ENCODE data around the gene MIOX. TPM values are rescaled to one million over a fixed set of nuclear protein-coding genes. Genes with fewer than 3 reads are reported as not detected.

MIOX gene
- total and polyA plus RNA-seq, 2 of the 13 experiments (the other 11 are each of a cell fraction or from before 2014, with no cell fraction given) = 1.5 to 2.9 TPM

- in situ Hi-C loops (cut with HindIII; ENCODE audit: extremely low pct_ligation_motif_present, low pct_unique_long_range_greater_than_20kb) (no loop called here), intact Hi-C loops (cut with micrococcal nuclease; ENCODE audit: unreplicated experiment) (no loop called here)
- Histone ChIP-seq H2AFZ (ENCODE audit: low read length) (no peak overlapping the region), H3K4me1 (ENCODE audit: insufficient read depth, low read length) (peaks cover 35% of the 10 kb centered on the region), H3K36me3 (replicated peaks in 1 of 2; ENCODE audit: control insufficient read depth in 1 of 2, insufficient read depth in 2 of 2, low read length in 2 of 2) (no peaks in the 10 kb centered on the region), H3K27ac (ENCODE audit: extremely low read length, insufficient read depth, low read length) (no peak overlapping the region), H3K4me2 (ENCODE audit: low read depth, low read length) (no peak overlapping the region), H3K4me3 (replicated peaks in 1 of 3; ENCODE audit: insufficient read depth in 1 of 3, low read depth in 2 of 3, low read length in 3 of 3) (no peak overlapping the region), H3K9me3 (ENCODE audit: low read length) (no peaks in the 10 kb centered on the region), H4K20me1 (ENCODE audit: insufficient read depth, low read length) (no peaks in the 10 kb centered on the region), H3K9ac (ENCODE audit: insufficient read depth, low read depth, low read length) (no peak overlapping the region), H3K27me3 (ENCODE audit: control insufficient read depth in 1 of 2, insufficient read depth in 2 of 2, low read length in 2 of 2) (no peaks in the 10 kb centered on the region), H3K79me2 (ENCODE audit: insufficient read depth, low read length) (no peaks in the 10 kb centered on the region)
- TF ChIP-seq HNRNPL (IDR thresholded peaks at IDR 0.05; ENCODE audit: low read depth, low read length) (0 out of 2 replicates have a peak, but pooled peaks have one; percentile 41), ATF1 (CRISPR knock-in tag; IDR thresholded peaks at IDR 0.05) (no peak)
- no peak for FAIRE-seq
- ATAC-seq = no peak
- ChIA-PET CTCF (ENCODE audit: low intra/inter-chr PET ratio, low total read pairs) (no interaction called here), POLR2A (no interaction called here)
- DNase-seq (ENCODE audit: low spot score) = no peak
- WGBS (ENCODE audit: low lambda C conversion rate) = 66% methylated on average over 9 of the region's 31 CpGs
- no TSS peak for BruUV-seq (replicated peaks)
Observed at GRCh38 chr22:50489363-50490243, 2.9 kb downstream of the MIOX start.

- TF ChIP-seq HOXD1 (CRISPR knock-in tag; IDR thresholded peaks at IDR 0.05) (no peak), MAX (IDR thresholded peaks at IDR 0.05) (peak; percentile 47; the same call in 1 of the 2 replicates), HOXA3 (CRISPR knock-in tag; IDR thresholded peaks at IDR 0.05) (no peak), ZNF687 (CRISPR knock-in tag; IDR thresholded peaks at IDR 0.05) (peak; percentile 34), GTF3A (CRISPR knock-in tag; conservative IDR thresholded peaks at IDR 0.05) (no peak)
- no peak overlapping the region for H3K27ac ChIP-seq (ENCODE audit: extremely low read length, insufficient read depth, low read length)
- WGBS (ENCODE audit: low lambda C conversion rate) = 60% methylated on average over 22 of the region's 27 CpGs
- no peak overlapping the region for H3K9ac ChIP-seq (ENCODE audit: insufficient read depth, low read depth, low read length)
- no peaks in the 10 kb centered on the region for H3K79me2 ChIP-seq (ENCODE audit: insufficient read depth, low read length)
- peaks cover 24% of the 10 kb centered on the region for H3K4me1 ChIP-seq (ENCODE audit: insufficient read depth, low read length)
- no peaks in the 10 kb centered on the region for H3K9me3 ChIP-seq (ENCODE audit: low read length)
- no peaks in the 10 kb centered on the region for H3K27me3 ChIP-seq (ENCODE audit: control insufficient read depth in 1 of 2, insufficient read depth in 2 of 2, low read length in 2 of 2)
- BruUV-seq (replicated peaks) = no TSS peak
- H2AFZ ChIP-seq (ENCODE audit: low read length) = no peak overlapping the region
- no peaks in the 10 kb centered on the region for H3K36me3 ChIP-seq (replicated peaks in 1 of 2; ENCODE audit: control insufficient read depth in 1 of 2, insufficient read depth in 2 of 2, low read length in 2 of 2)
- H4K20me1 ChIP-seq (ENCODE audit: insufficient read depth, low read length) = no peaks in the 10 kb centered on the region
- DNase-seq (ENCODE audit: low spot score) (no peak), ATAC-seq (no peak), FAIRE-seq (no peak)
- in situ Hi-C loops (cut with HindIII; ENCODE audit: extremely low pct_ligation_motif_present, low pct_unique_long_range_greater_than_20kb) (no loop called here), intact Hi-C loops (cut with micrococcal nuclease; ENCODE audit: unreplicated experiment) (no loop called here)
- CTCF ChIA-PET (ENCODE audit: low intra/inter-chr PET ratio, low total read pairs) = no interaction called here
- H3K4me3 ChIP-seq (replicated peaks in 1 of 3; ENCODE audit: insufficient read depth in 1 of 3, low read depth in 2 of 3, low read length in 3 of 3) = no peak overlapping the region
- no peak overlapping the region for H3K4me2 ChIP-seq (ENCODE audit: low read depth, low read length)
- POLR2A ChIA-PET = no interaction called here
Observed at GRCh38 chr22:50490531-50491308, 4.1 kb downstream of the MIOX start.
